ENCODE results near the gene JAM3. TPM values are rescaled to one million over a fixed set of nuclear protein-coding genes. Genes with fewer than 3 reads are reported as not detected.
"Not testable (repeated sequence)": the region's sequence is repeated elsewhere in the genome, so short reads cannot be mapped to it uniquely, and the experiment has no call there.

Gene JAM3
- total RNA-seq, 1 donor from 2014 or later = 101 TPM

GRCh38 chr11:134178032-134178674, 109.3 kb downstream of the JAM3 start:
- TF ChIP-seq, protein P1, sequence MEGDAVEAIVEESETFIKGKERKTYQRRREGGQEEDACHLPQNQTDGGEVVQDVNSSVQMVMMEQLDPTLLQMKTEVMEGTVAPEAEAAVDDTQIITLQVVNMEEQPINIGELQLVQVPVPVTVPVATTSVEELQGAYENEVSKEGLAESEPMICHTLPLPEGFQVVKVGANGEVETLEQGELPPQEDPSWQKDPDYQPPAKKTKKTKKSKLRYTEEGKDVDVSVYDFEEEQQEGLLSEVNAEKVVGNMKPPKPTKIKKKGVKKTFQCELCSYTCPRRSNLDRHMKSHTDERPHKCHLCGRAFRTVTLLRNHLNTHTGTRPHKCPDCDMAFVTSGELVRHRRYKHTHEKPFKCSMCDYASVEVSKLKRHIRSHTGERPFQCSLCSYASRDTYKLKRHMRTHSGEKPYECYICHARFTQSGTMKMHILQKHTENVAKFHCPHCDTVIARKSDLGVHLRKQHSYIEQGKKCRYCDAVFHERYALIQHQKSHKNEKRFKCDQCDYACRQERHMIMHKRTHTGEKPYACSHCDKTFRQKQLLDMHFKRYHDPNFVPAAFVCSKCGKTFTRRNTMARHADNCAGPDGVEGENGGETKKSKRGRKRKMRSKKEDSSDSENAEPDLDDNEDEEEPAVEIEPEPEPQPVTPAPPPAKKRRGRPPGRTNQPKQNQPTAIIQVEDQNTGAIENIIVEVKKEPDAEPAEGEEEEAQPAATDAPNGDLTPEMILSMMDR (IDR thresholded peaks at IDR 0.05; ENCODE audit: partially characterized antibody, unreplicated experiment) = no peak
- DNase-seq = no peak
- Mint-ChIP-seq H3K9me3 (ENCODE audit: unreplicated experiment) (no peaks in the 10 kb centered on the region), H3K4me3 (ENCODE audit: unreplicated experiment) (no peak overlapping the region), H3K36me3 (ENCODE audit: unreplicated experiment) (no peaks in the 10 kb centered on the region), H3K4me1 (ENCODE audit: low read depth, unreplicated experiment) (no peaks in the 10 kb centered on the region), H3K27me3 (ENCODE audit: unreplicated experiment) (no peaks in the 10 kb centered on the region), H3K27ac (ENCODE audit: unreplicated experiment) (no peak overlapping the region)

GRCh38 chr11:134181707-134182106, 112.8 kb downstream of the JAM3 start:
- Mint-ChIP-seq H3K27me3 (ENCODE audit: unreplicated experiment) (no peaks in the 10 kb centered on the region), H3K9me3 (ENCODE audit: unreplicated experiment) (no peaks in the 10 kb centered on the region), H3K36me3 (ENCODE audit: unreplicated experiment) (no peaks in the 10 kb centered on the region), H3K4me3 (ENCODE audit: unreplicated experiment) (no peak overlapping the region), H3K27ac (ENCODE audit: unreplicated experiment) (no peak overlapping the region), H3K4me1 (ENCODE audit: low read depth, unreplicated experiment) (no peaks in the 10 kb centered on the region)
- TF ChIP-seq, protein P1 (IDR thresholded peaks at IDR 0.05; ENCODE audit: partially characterized antibody, unreplicated experiment) = no peak
- DNase-seq = no peak

DNA sequence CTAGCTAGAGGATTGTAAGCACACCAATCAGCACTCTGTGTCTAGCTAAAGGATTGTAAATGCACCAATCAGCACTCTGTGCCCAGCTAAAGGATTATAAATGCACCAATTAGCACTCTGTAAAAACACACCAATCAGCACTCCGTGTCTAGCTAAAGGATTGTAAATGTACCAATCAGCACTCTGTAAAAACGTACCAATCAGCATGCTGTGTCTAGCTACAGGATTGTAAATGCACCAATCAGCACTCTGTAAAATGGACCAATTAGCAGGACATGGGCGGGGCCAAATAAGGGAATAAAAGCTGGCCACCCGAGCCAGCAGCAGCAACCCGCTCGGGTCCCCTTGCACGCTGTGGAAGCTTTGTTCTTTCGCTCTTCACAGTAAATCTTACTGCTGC, 119.2 kb downstream of the JAM3 start:
- not testable (repeated sequence) for H3K27ac Mint-ChIP-seq (ENCODE audit: unreplicated experiment); H3K27me3 Mint-ChIP-seq (ENCODE audit: unreplicated experiment); H3K36me3 Mint-ChIP-seq (ENCODE audit: unreplicated experiment); DNase-seq; H3K4me1 Mint-ChIP-seq (ENCODE audit: low read depth, unreplicated experiment); H3K9me3 Mint-ChIP-seq (ENCODE audit: unreplicated experiment); H3K4me3 Mint-ChIP-seq (ENCODE audit: unreplicated experiment)

DNA sequence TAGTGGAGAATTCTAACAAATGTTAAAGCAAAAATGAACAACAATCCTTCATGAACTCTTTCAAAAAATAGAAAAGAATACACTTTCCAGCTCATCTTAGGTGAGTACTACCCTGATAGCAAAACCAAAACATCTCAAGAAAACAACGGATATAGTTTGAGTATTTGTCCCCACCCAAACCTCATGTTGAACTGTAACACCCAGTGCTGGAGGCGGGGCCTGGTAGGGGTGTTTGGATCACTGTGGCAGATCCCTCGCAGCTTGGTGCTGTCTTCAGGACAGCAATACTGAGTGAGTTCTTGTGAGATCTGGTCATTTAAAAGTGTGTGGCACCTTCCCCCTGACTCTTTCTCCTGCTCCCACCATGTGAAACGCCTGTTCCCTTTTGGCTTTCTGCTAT, 127.9 kb downstream of the JAM3 start:
- no peaks in the 10 kb centered on the region for H3K4me1 Mint-ChIP-seq (ENCODE audit: low read depth, unreplicated experiment)
- no peak for DNase-seq
- no peaks in the 10 kb centered on the region for H3K27me3 Mint-ChIP-seq (ENCODE audit: unreplicated experiment)
- no peaks in the 10 kb centered on the region for H3K36me3 Mint-ChIP-seq (ENCODE audit: unreplicated experiment)
- H3K27ac Mint-ChIP-seq (ENCODE audit: unreplicated experiment) = no peak overlapping the region
- H3K4me3 Mint-ChIP-seq (ENCODE audit: unreplicated experiment) = no peak overlapping the region
- peaks cover 2% of the 10 kb centered on the region for H3K9me3 Mint-ChIP-seq (ENCODE audit: unreplicated experiment)
- TF ChIP-seq, protein P1 (IDR thresholded peaks at IDR 0.05; ENCODE audit: partially characterized antibody, unreplicated experiment) = no peak

GRCh38 chr11:134199531-134199930, 130.7 kb downstream of the JAM3 start:
- Mint-ChIP-seq H3K27ac (ENCODE audit: unreplicated experiment) (no peak overlapping the region), H3K4me1 (ENCODE audit: low read depth, unreplicated experiment) (no peaks in the 10 kb centered on the region), H3K27me3 (ENCODE audit: unreplicated experiment) (no peaks in the 10 kb centered on the region), H3K4me3 (ENCODE audit: unreplicated experiment) (no peak overlapping the region), H3K9me3 (ENCODE audit: unreplicated experiment) (peaks cover 2% of the 10 kb centered on the region), H3K36me3 (ENCODE audit: unreplicated experiment) (no peaks in the 10 kb centered on the region)
- no peak for DNase-seq
- TF ChIP-seq, protein P1 (IDR thresholded peaks at IDR 0.05; ENCODE audit: partially characterized antibody, unreplicated experiment) = no peak

All from glutamatergic neuron (in vitro differentiated cells).